ENCODE measurements around the gene C2orf80.

DNA sequence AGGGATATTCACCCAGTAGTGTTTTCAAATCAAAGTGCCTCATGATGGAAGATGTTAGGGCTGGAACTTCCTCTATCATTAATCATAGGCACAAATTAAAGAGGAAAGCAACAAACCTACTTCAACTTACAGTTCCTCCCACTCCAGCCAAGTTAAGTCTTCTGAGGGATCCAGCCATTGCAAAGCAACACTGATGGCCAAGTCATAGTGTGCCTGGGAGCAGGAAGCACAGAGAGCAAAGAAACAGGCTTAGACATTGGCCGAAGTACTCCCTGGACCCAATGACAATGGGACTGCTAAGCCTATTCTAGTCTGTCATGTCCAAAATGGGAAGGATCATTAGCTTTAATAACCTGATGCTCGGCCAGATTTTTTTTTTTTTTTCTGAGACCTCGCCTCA lies 7.0 kb downstream of the C2orf80 start:
- TF ChIP-seq, protein P1, sequence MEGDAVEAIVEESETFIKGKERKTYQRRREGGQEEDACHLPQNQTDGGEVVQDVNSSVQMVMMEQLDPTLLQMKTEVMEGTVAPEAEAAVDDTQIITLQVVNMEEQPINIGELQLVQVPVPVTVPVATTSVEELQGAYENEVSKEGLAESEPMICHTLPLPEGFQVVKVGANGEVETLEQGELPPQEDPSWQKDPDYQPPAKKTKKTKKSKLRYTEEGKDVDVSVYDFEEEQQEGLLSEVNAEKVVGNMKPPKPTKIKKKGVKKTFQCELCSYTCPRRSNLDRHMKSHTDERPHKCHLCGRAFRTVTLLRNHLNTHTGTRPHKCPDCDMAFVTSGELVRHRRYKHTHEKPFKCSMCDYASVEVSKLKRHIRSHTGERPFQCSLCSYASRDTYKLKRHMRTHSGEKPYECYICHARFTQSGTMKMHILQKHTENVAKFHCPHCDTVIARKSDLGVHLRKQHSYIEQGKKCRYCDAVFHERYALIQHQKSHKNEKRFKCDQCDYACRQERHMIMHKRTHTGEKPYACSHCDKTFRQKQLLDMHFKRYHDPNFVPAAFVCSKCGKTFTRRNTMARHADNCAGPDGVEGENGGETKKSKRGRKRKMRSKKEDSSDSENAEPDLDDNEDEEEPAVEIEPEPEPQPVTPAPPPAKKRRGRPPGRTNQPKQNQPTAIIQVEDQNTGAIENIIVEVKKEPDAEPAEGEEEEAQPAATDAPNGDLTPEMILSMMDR (IDR thresholded peaks at IDR 0.05): no peak
- no peak for TF ChIP-seq POLR2A (IDR thresholded peaks at IDR 0.05)

Data from Peyer's patch (tissue), 4 donors.